ENCODE measurements around the gene NPIPA1.
"Not testable (repeated sequence)": the region's sequence is repeated elsewhere in the genome, so short reads cannot be mapped to it uniquely, and the experiment has no call there.

Gene NPIPA1

GRCh38 chr16:14978281-14978680, 41.0 kb downstream of the NPIPA1 start:
- not testable (repeated sequence) for DNase-seq (ENCODE audit: low read depth)

- not testable (repeated sequence) for DNase-seq (ENCODE audit: low read depth)
These were observed 41.7 kb downstream of the NPIPA1 start for GRCh38 chr16:14978908-14979307.

DNA sequence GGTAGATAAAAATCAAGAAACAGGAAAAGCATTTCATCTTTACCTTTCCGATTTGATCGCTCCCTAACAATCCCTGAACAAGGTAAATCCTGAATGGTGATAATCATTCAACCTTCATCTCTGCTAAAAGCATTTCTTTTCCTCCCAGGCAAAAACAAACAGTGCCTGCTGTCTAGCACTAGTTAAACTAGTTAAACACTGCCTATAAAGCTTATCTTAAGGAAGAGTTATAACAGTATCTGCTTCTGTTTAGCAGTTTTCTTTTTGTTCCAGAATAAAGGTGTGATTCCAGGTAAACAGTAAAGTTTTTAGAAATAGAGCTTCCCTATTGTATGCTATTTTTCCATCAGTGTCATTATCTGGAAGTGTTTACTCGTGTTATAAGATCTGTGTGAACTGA, 44.0 kb downstream of the NPIPA1 start:
- not testable (repeated sequence) for DNase-seq (ENCODE audit: low read depth)

- DNase-seq (ENCODE audit: low read depth): not testable (repeated sequence)
These were observed 45.3 kb downstream of the NPIPA1 start for GRCh38 chr16:14982521-14982920.

DNA sequence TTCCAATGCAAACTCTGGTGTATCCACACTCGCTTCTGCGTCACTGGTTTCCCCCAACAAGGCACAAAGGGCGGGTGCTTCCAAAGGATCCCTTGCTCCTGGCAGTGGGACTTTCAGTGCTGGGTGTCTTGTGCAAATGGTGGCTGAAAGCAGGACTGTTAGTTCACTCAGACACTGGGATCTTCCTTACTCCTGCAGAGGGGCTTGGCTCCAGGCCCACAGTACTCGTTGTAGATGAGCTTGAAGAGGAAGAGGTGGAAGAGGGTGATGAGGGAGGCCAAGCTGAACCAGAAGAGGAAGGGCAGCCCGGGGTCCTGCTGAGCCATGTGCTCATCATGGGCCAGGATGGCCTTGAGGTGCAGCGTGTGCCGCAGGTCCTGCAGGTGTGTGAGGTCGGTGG, 50.8 kb downstream of the NPIPA1 start:
- DNase-seq (ENCODE audit: low read depth): not testable (repeated sequence)

- DNase-seq (ENCODE audit: low read depth): not testable (repeated sequence)
These were observed 51.5 kb downstream of the NPIPA1 start for GRCh38 chr16:14988661-14989191.

DNA sequence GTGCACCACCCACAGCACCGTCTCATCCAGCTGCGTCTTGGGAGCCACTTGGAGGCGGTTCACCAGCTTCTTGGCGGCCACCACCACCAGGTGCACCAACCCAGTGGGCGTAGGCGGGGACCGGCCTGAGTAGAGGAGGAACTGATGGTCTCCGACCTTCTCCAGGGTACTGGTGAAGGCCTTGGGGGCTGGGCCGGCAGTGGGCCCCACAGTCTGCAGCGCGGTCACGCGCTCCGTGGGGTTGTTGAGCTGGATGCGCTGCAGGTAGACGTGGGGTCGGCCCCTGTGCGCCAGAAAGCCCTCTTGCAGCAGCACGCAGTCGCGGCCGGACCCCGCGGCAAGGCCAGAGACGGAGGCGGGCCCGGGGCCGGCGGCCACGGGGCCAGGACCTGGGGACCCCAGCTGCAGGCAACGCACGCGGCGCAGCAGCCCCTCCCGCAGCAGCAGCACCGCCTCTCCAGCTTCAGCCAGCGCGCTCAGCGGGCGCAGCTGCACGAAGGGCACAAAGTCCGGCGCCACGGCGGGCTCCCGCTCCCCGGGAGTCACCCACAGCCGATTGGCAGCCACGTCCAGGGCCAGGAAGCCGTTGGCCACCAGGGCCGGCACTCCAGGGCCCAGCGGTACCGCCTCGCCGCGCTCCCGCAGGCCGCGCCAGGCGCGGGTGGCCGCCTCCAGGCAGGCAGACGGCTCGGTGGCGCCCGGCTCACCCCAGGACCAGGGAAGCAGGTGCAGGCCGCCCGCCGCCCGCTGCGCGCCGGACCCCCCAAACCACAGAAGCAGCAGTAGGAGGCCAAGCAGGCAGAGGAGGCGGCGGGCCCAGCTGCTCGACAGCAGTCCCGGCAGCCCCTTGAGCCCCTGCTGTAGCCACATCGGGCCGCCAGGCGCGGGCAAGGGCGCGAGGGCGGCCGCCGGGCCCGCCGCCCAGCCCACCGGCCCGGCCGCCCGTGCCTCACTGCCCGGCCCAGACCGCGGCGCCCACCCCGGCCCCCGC, 52.3 kb downstream of the NPIPA1 start:
- DNase-seq (ENCODE audit: low read depth): not testable (repeated sequence)

DNA sequence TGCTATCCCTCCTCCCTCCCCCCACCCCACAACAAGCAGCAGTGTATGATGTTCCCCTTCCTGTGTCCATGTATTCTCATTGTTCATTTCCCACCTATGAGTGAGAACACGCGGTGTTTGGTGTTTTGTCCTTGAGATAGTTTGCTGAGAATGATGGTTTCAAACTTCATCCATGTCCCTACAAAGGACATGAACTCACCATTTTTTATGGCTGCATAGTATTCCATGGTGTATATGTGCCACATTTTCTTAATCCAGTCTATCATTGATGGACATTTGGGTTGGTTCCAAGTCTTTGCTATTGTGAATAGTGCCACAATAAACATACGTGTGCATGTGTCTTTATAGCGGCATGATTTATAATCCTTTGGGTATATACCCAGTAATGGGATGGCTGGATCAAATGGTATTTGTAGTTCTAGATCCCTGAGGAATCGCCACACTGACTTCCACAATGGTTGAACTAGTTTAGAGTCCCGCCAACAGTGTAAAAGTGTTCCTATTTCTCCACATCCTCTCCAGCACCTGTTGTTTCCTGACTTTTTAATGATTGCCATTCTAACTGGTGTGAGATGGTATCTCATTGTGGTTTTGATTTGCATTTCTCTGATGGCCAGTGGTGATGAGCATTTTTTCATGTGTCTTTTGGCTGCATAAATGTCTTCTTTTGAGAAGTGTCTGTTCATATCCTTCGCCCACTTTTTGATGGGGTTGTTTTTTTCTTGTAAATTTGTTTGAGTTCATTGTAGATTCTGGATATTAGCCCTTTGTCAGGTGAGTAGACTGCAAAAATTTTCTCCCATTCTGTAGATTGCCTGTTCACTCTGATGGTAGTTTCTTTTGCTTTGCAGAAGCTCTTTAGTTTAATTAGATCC, 56.3 kb downstream of the NPIPA1 start:
- DNase-seq (ENCODE audit: low read depth): not testable (repeated sequence)

- not testable (repeated sequence) for DNase-seq (ENCODE audit: low read depth)
These were observed 59.5 kb downstream of the NPIPA1 start for GRCh38 chr16:14996702-14997101.

- DNase-seq (ENCODE audit: low read depth): not testable (repeated sequence)
These were observed 61.1 kb downstream of the NPIPA1 start for GRCh38 chr16:14998300-14998699.

- not testable (repeated sequence) for DNase-seq (ENCODE audit: low read depth)
These were observed 62.6 kb downstream of the NPIPA1 start for GRCh38 chr16:14999845-15000244.

All from activated T-cell treated with anti-CD3 and anti-CD28 coated beads for 24 hours (primary cell).